Renal cortex interstitium (tissue), 11 donors: ENCODE results near the gene STARD13. TPM values are rescaled to one million over a fixed set of nuclear protein-coding genes. Genes with fewer than 3 reads are reported as not detected.
"Not testable (repeated sequence)": the region's sequence is repeated elsewhere in the genome, so short reads cannot be mapped to it uniquely, and the experiment has no call there.

Experiments used
- DNase-seq, 11 donors: peaks; one replicate each; pipeline ENCODE4 v3.0.0-alpha.2; 2013; ENCODE audit warnings: low read depth in 9 of 11, low spot score in 4 of 11; ENCODE audit errors: extremely low read depth in 1 of 11
- polyA plus RNA-seq, 3 donors: library from polyadenylated mRNA; unstranded; fragments of 120-200 nt; gene quantifications; one replicate each; pipeline ENCODE4 v1.2.1, GENCODE V29; 2013; ENCODE audit not compliant: insufficient read length in 3 of 3

STARD13 gene
- polyA plus RNA-seq, 3 donors, result 21.4 to 33.0 (median 21.6) TPM

DNA sequence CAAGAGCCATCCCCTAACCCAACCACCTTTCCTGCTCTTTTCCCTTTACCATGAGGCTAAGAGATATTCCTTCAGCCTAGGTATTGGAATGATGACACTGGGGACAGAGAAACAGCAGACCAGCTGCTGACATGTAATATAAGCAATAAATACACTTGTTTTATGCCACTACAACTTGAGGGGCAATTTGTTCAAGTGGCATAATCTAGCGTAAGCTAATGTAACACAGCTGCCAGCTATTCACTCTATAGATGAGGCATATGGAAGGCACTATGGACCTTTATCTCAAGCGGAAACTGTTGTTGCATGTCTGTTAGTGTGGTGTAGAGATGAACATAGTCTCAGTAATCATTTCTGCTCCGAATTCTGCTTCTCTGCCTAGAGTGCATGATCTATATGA, 111.1 kb downstream of the STARD13 start:
- DNase-seq, result no peak

DNA sequence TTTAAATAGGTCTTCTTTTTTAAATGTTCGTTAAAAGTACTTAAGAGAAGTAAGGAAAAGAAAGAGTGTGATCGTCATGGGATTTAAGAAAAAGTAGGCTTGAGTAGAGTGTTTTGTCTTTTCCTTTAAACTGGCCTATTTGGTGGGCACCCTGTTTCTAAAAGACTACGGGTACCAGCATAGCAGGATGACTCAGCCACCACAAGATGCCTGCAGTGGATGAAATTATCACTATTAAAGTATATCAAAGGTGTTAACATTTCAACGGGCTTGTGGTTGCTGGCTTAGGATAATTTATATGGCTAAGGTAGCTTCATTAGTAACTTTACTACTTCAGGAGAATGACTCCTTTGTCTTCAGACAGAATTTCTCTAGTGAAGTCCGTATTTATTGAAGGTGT, 112.6 kb downstream of the STARD13 start:
- no peak for DNase-seq

DNA sequence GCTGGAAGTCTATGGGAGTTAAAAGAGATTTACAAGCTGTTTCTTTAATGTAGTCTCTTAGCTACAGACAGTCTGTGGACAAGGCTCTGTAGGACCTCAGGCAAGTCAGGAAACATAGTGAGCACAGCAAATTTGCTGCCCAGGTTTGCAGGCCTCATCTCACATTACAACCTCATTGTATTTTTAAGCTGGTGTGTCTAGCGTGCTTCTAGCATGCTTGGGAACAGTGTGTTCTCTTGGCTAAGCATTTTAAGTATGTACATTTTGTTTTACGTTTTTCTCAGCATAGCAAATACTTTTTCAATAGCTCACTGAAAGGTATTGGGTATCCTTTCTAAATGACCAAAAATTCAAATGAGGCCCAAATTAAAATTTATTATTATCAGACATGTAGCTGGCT, 113.2 kb downstream of the STARD13 start:
- DNase-seq, result no peak

DNA sequence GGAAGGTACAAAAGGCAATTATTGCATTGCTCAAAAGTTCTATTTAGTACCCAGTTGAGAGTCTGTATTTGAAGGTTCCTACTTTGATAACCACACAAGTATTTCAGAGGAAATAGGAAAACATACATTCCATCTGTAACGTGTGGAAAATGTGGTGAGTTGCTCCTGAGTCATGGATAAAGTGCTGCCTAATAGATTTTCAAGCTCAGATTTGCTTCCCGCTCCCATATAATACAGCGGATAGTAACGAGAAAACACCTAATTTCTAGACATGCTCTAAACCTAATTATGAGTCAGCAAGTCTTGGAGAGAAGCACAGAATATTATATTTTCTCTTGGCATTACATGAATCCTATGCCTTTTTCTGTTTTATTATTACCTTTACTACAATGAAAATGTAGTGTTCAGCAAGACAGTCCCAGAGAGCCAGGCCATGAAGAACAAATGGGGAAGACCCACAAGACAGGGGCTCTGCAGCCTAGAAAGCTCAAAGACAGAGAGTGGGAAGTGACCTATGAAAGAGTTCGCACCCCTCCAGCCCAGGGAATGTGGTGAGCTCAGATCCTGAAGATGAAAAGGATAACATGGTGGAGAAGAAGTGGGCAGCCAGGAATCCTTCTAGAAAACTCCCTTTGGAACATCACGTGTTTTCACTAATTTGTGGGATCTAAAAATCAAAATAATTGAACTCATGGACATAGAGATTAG, 116.1 kb downstream of the STARD13 start:
- DNase-seq, result no peak

DNA sequence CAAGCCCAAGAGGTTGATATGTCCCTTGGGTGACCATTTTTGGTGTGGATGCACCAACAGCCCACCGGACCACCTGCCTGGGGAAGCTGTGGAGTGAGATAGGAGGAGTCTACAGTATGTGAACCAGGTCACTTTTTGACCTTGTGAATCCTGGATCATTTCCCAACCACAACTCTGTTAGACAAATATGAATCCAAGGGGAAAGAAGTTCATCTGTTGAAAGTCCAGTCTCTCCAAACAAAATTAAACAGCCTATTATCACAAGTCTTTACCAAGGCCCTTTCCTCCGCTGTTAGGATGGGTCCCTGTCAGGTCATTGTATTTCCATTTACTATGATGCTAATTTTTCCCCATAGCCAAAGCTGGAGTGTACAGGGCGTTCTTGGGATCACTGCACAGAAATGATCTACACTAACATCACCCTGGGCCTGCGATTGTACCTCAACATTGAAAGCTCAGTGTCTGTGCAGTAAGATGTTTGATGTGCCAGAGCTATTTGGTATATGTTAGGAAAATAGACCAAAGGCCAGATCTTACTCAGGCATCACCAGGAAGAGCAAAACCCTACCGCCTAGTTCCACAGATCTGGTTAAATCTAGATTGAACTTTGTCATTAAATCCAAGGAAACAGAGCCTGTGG, 117.1 kb downstream of the STARD13 start:
- DNase-seq, result no peak

DNA sequence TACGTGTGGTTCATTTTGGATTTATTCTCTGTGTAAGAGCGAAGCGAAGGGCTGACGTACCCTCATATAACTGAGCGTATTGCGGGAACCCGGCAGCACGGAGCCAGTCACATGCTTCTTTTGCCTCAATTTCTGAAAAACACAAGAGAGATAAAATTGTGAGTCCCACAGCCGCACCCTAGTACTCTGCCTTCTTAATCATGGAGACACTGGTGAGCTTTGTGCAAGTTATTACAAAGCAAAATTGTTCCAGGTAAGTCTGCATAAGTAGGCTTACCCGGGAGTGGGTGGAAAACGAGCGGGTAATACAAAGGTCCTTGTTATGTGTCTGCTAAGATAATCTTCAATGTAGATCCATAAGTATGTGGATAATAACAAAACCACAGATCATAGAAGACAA, 118.1 kb downstream of the STARD13 start:
- no peak for DNase-seq

DNA sequence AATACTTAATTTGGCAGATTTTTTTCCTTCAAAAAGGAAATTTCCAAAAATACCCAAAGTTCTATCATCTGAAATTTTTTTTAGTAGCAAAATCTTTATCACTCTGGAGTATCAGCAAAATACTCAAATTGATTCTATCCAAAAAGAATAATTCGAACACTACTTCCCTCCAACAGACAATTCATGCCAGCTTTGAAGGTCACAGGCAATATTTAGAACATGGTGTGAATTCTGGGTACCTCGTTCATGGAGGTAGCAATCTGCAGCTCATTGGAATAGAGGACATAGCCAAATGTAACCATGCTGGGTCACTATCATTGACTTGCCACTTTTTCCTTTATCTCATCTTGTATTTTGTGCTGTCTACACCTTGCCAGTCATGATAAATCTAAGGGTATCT, 119.8 kb downstream of the STARD13 start:
- no peak for DNase-seq

DNA sequence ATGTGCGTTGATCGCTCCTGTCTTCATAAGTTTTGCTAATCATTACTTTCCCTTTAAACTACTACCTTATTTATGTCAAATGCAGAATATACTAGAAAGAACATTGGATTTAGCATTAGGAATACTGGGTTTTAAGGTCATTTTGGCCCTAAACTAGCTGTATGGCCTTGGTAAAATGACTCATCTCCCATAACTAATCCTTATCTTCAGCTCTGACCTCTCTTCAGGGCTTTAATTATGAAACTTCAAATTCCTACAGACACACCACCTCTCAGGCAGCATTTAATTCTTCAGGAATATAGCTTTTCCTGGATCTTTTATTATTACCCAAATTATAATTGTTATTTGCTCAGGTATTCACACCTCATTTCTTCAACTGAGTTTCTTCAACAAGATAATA, 121.2 kb downstream of the STARD13 start:
- no peak for DNase-seq

DNA sequence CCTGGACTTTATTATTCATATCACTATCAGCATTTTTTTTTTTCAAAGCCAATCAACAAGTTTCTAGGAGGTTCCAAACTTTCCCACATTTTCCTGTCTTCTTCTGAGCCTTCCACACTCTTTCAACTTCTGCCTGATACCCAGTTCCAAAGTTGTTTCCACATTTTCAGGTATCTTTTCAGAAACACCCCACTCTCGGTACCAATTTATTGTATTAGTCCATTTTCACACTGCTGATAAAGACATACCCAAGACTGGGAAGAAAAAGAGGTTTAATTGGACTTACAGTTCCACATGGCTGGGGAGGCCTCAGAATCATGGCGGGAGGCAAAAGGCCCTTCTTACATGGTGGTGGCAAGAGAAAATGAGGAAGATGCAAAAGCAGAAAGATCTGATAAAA, 122.8 kb downstream of the STARD13 start:
- DNase-seq, result not testable (repeated sequence)

DNA sequence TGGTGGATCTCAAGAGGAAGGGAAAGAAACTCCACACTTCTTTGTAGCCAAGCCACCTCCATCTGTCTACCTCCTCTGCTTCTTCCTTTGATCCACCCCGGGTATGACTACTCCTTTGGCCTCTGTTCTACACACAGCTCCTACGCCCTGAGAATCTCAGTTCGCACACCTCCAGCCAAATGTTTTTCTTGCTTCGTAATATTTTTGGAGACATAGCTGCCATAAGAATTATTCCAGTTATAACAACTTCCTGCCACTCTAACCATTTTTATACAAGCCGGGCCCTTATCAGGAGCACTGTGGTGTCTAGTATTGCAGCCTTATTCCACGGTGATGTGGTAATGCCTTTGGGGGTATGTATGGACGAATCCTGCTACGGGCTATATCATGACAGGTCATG, 126.7 kb downstream of the STARD13 start:
- no peak for DNase-seq

DNA sequence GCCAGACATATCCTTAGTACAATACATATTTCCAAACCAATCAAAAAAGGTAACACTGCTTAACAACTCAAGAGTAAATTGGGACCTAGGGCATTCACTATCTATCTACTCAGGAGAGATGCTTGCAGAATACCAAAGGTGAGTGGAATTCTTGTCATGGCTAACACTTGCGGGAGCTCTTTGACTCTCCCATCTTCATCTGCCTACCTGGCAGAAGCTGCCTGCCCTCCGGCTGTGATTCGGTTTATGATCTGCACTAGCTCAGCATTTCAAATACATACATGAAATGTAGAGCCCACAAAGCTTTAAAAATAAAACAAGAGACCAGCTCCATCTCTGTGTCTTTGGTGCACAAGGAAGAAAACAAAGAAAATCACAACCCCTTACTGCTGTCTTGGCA, 127.3 kb downstream of the STARD13 start:
- DNase-seq, result no peak

DNA sequence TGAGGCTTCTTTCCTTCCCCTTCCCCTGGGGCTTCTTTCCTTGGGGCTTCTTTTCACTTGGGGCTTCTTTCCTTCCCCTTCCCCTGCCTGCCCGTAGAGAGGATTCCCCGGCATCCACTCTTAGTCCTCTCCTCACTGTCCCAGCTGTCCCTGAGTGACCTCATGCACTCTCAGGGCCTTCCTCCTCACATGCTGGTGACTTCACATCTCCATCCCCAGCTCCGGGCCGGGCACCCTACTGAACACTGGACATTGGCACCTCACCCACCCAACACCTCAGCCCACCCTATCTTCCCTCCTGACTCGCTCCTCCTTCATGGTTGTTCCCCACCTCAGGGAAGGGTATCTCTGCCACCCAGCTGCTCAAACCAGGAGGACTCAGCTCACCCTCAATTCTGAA, 130.6 kb downstream of the STARD13 start:
- DNase-seq, result no peak

DNA sequence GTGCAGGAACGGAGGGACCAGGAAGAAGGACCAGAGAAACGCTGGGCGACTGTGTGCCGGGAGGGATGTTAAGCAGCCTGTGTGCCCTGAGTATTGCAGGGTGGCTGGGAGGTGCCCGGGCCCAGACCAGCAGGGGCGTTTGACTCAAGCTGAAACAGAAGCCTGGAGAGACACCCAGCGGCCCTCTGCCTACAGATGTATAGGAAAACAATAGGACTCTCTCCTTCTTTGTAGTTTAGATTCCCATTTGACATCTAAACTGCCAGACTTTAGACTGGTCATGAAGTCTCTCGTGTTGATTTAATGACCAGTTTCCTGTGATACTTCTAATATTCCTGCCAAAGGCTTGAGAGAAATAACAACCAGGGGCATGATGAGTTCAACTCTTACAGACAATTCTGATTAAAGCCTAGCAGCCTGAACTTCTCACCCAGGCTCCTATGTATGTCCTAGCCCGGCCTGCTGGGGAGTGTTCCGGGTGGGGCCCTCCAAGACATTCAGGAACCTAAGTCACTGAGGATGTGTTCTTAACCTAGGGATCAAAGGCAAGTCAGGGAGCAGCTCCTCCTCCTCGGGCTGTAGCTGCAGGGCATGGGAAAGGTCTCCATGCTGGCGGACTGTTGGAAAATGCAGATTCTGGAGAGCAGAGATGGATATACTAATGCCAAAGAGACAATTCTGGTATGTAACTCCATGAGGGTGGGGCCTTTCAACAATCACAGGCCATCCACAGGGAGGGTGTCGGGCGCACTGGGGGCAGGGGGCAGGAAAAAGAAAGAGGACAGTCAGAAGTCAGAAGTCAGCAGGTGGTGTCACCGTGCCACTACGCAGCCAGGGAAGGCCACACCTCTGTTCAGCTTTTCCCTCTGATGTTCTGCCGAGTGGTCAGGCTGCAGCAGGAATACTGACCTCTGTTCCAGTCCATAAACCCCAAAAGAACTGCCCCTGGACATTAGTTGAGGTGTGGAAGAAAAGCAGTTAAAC, 131.8 kb downstream of the STARD13 start:
- peak; percentile 45 to 70 (median 58) for DNase-seq

DNA sequence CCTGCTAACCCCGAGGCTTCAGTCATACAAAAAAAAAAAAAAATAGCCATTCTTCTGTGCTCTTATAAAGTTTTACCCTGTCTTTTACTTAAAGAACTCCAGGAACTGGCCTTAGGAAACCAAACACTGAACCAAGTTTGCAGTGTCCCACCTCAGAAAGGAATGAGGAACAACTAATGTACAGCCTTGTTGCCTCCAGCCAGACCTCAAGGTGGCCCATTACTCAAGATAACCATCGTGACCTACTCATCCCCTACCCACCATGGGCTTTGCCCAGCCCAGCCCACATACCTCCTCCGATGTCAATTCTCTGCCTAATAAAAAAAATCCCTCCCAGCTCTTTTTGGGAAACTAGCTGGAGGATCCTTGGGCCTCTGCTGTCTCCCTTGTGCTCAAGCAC, 133.2 kb downstream of the STARD13 start:
- DNase-seq, result no peak

DNA sequence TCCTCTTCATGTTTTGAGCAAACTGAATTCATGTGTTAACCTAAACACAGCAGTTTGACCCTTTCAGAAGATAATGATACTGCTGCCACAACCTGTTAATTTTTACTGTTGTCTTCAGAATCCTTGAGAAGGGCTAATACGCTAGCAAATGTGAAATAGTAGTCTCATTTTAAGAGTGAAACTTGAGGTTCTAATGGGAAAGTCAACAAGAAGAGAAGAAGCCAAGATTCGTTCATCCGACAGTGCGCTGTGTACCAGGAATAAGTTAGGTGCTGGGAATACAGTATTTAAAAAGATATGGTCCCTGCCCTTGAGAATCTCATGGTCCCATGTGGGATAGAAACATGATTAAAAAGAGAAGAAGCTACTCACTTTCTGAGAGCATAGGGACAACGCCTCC, 134.9 kb downstream of the STARD13 start:
- DNase-seq, result no peak

DNA sequence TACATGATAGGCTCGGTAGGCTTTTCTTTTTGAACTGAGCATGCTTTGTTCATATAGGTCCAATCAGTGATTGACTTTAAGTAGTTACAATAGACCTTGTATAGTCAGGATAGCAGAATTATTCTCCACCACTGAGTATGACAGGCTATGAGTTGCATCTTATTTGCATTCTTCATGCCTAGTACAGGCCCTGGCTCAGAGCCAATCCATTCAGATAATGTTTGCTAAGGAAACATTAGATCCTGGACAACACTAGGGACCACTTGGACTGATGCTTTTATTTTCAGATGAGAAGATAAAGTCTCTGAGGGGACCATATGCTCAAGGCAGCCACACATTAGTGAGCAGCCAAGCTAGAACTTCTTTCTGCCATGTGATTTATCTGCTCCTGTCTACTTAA, 135.4 kb downstream of the STARD13 start:
- no peak for DNase-seq

DNA sequence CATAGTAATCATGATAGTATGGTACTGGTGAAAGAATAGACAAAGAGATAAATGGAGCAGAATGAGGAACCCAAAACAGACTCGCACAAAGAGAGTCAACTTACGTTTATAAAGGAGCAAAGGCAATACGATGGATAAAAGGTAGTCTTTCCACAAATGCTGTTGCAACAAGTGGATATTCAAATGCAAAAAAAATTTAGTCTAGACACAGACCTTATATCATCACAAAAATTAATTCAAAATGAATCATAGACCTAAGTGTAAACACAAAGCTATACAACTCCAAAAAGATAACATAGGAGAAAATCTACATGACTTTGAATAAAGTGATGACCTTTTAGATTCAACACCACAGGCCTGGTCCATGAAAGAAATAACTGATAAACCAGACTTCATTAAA, 137.7 kb downstream of the STARD13 start:
- DNase-seq, result no peak

DNA sequence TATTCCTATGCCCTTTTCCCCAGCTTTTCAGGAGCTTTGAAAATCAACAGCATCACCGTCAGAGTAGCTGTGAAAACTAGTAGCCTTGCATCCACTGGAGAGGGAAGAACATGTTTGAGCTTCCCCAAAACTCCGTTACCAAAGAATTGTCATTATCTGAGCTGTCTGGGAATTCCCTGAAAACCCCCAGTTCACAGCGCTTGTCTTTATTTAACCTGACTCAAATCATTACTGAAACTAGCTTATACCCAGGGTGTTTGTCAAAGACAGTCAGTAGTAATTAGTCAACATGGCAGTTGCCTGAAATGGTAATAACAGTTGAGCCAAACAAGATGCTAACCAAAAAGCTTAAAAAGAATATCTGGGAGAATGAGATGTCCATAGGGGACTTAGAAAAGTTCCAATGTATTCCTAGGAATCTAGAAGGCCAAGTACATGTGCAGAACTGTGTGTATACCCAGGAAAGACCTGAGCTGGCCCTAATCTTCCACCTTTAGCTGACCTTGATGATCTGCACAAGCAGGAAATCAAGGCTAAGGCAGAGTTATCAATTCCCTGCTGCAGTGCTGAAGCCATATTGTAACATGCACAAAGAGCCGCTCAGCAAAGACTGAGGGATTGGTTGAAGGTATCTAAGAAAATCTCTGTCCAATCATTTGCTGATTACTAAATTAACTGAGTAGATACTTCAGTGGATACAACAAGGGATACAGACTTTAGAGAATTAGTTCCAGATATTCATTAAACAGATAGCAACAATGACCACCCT, 138.5 kb downstream of the STARD13 start:
- no peak for DNase-seq

DNA sequence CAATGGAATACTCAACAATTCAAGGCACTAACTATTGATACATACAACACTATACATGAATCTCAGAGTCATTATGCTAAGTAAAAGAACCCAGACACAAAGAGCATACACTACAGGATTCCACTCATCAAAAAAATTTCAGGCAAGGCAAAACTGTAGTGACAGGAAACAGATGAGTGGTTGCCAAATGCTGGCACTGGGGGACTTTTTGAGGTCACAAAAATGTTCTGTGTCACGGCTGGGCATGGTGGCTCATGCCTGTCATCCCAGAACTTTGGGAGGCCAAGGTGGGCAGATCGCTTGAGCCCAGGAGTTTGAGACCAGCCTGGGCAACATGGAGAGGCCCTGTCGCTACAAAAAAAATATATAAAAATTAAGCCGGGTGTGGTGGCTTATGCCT, 139.9 kb downstream of the STARD13 start:
- DNase-seq, result no peak
